Spleen (tissue), 11 donors: Measurements from ENCODE around the gene NRSN2. TPM values are rescaled to one million over a fixed set of nuclear protein-coding genes. Genes with fewer than 3 reads are reported as not detected.
A peak's percentile ranks its signal among the peaks of the same experiment; 100 is the strongest.

ENCODE experiments used
- DNase-seq: peaks from one replicate; pipeline ENCODE4 v3.0.0-alpha.2; 2020
- H3K27ac ChIP-seq, 8 donors: fragments of 200-600 bp; sonication (generic) in 7 of 8; 1 replicate in 4 of 8; 2 replicates in 4 of 8; pipeline versions ENCODE4 v1.5.0 to v1.8.0; 2016 to 2021; ENCODE audit warnings: inconsistent platforms in 4 of 8, mild to moderate bottlenecking in 4 of 8, moderate library complexity in 1 of 8
- H3K27me3 ChIP-seq, 7 donors: fragments of 200-600 bp; sonication (generic) in 6 of 7; replicated peaks in 1 of 7; 1 replicate in 4 of 7; 2 replicates in 3 of 7; pipeline versions ENCODE4 v1.5.0 to v1.8.0; 2016 to 2021; ENCODE audit warnings: inconsistent platforms in 3 of 7, mild to moderate bottlenecking in 1 of 7
- H3K36me3 ChIP-seq, 6 donors: fragments of 200-600 bp; sonication (generic) in 5 of 6; 1 replicate in 4 of 6; 2 replicates in 2 of 6; pipeline versions ENCODE4 v1.5.0 to v1.8.0; 2016 to 2021; ENCODE audit warnings: inconsistent platforms in 2 of 6
- H3K4me1 ChIP-seq, 6 donors: fragments of 200-600 bp; sonication (generic) in 5 of 6; 1 replicate in 3 of 6; 2 replicates in 3 of 6; pipeline versions ENCODE4 v1.5.0 to v1.8.0; 2016 to 2021; ENCODE audit warnings: inconsistent platforms in 3 of 6
- H3K4me3 ChIP-seq, 8 donors: fragments of 200-600 bp; sonication (generic) in 7 of 8; 1 replicate in 4 of 8; 2 replicates in 4 of 8; pipeline versions ENCODE4 v1.5.0 to v1.8.0; 2016 to 2021; ENCODE audit warnings: inconsistent platforms in 4 of 8, mild to moderate bottlenecking in 4 of 8, moderate library complexity in 2 of 8
- H3K9me3 ChIP-seq, 8 donors: fragments of 200-600 bp; sonication (generic) in 7 of 8; 1 replicate in 4 of 8; 2 replicates in 4 of 8; pipeline versions ENCODE4 v1.5.0 to v1.8.0; 2016 to 2021; ENCODE audit warnings: inconsistent platforms in 4 of 8
- CTCF ChIP-seq, 11 experiments: fragments of 200-600 bp in 7 of 11; fragments of 450-650 bp in 4 of 11; sonication (generic) in 4 of 11; IDR thresholded peaks in 8 of 11; conservative IDR thresholded peaks in 3 of 11; 1 replicate in 7 of 11; 2 replicates in 4 of 11; pipeline versions ENCODE4 v1.4.0 to v1.8.0; 2016 to 2021; ENCODE audit warnings: antibody characterized with exemption in 11 of 11, inconsistent platforms in 4 of 11, mild to moderate bottlenecking in 1 of 11
- POLR2A ChIP-seq, 3 donors: fragments of 450-650 bp; IDR thresholded peaks; one replicate each; pipeline ENCODE4 v1.5.1; 2017; ENCODE audit warnings: antibody characterized with exemption in 3 of 3, mild to moderate bottlenecking in 1 of 3
- POLR2AphosphoS5 ChIP-seq, 3 donors: sonication (generic); formaldehyde crosslinking; IDR thresholded peaks; one replicate each; pipeline ENCODE4 v1.5.1; 2017; ENCODE audit warnings: antibody characterized with exemption in 3 of 3
- WGBS, 5 donors: extraction: QIAGEN DNeasy Blood & Tissue Kit in 3 of 5; methylation state at CpG; one replicate each; pipeline versions ENCODE4 v1.1.5 to v1.1.7; 2013 to 2018; 5-methylcytosine and 5-hydroxymethylcytosine counted together
- intact Hi-C: fragments of 100-400 bp; cut with DNase I; formaldehyde crosslinking; loops from one replicate; pipeline ENCODE4 v1.15.0; 2023; ENCODE audit warnings: low total_unique reads
- polyA plus RNA-seq, 3 donors: library from polyadenylated mRNA; stranded (reverse); fragments of 200-250 nt; gene quantifications; one replicate each; pipeline ENCODE4 v1.2.1, GENCODE V29; 2013
- total RNA-seq, 7 donors: library from RNA; depleted of rRNA in 3 of 7; stranded (reverse); fragments of >200 nt in 3 of 7; fragmentation: NEBNext Ultra II Directional in 4 of 7; extraction: Animal tissue kit (Norgen Biotek cat#: 25700) in 4 of 7; gene quantifications; one replicate each; pipeline versions ENCODE4 v1.1.0 to v1.2.1, GENCODE V29; 2016 to 2021
- donor health status: healthy with polysubstance abuse.
- donor health status: DM: no; HTN: no; CAD: no; lungs with moderate emphysema.
- donor health status: DM: no; HTN: no; CAD: no.
- donor health status: Bipolar disorder and iron deficiency.
- donor health status: healthy.
- donor health status: DM: no; HTN: no; CAD: no.
- donor health status: DM: yes; HTN: yes; CAD: no.

NRSN2 gene
- total and polyA plus RNA-seq, 10 donors = 10.5 to 26.3 (median 16.8) TPM

GRCh38 chr20:399182-399707, 52.3 kb downstream of the NRSN2 start:
- intact Hi-C loops = no loop called here
- H3K27ac ChIP-seq = no peak overlapping the region
- H3K4me3 ChIP-seq = no peak overlapping the region
- 83 to 99% (median 96%) methylated on average over 9 of the region's 9 CpGs for WGBS, 5 donors
- peaks cover 0 to 12% (median 0%) of the 10 kb centered on the region in 6 donors for H3K4me1 ChIP-seq
- H3K9me3 ChIP-seq = no peaks in the 10 kb centered on the region
- H3K27me3 ChIP-seq = no peaks in the 10 kb centered on the region
- peaks cover 6 to 46% (median 36%) of the 10 kb centered on the region in 6 donors for H3K36me3 ChIP-seq
- DNase-seq = no peak
- no peak for TF ChIP-seq POLR2A (IDR thresholded peaks at IDR 0.05)
- TF ChIP-seq CTCF (IDR thresholded peaks at IDR 0.05 in 8 of 11, conservative IDR thresholded peaks at IDR 0.05 in 3 of 11) = no peak
- TF ChIP-seq POLR2AphosphoS5 (IDR thresholded peaks at IDR 0.05) = no peak

GRCh38 chr20:400128-400453, 53.2 kb downstream of the NRSN2 start:
- Histone ChIP-seq H3K36me3 (peaks cover 6 to 37% (median 30%) of the 10 kb centered on the region in 6 donors), H3K27ac (no peak overlapping the region), H3K4me1 (peaks cover 0 to 12% (median 0%) of the 10 kb centered on the region in 6 donors), H3K27me3 (no peaks in the 10 kb centered on the region), H3K4me3 (no peak overlapping the region), H3K9me3 (no peaks in the 10 kb centered on the region)
- no peak for DNase-seq
- intact Hi-C loops = no loop called here
- 53 to 73% (median 69%) methylated on average over 2 of the region's 2 CpGs for WGBS, 5 donors
- TF ChIP-seq POLR2A (IDR thresholded peaks at IDR 0.05) = no peak
- TF ChIP-seq POLR2AphosphoS5 (IDR thresholded peaks at IDR 0.05) = no peak
- TF ChIP-seq CTCF (IDR thresholded peaks at IDR 0.05 in 8 of 11, conservative IDR thresholded peaks at IDR 0.05 in 3 of 11) = no peak

- peaks cover 0 to 12% (median 0%) of the 10 kb centered on the region in 6 donors for H3K4me1 ChIP-seq
- intact Hi-C loops = no loop called here
- peak; percentile 17 for DNase-seq
- TF ChIP-seq POLR2A (IDR thresholded peaks at IDR 0.05) = no peak
- no peak for TF ChIP-seq POLR2AphosphoS5 (IDR thresholded peaks at IDR 0.05)
- no peak for TF ChIP-seq CTCF (IDR thresholded peaks at IDR 0.05 in 8 of 11, conservative IDR thresholded peaks at IDR 0.05 in 3 of 11)
- no peaks in the 10 kb centered on the region for H3K9me3 ChIP-seq
- H3K27ac ChIP-seq = no peak overlapping the region
- peaks cover 6 to 32% (median 25%) of the 10 kb centered on the region in 6 donors for H3K36me3 ChIP-seq
- WGBS, 5 donors = 65 to 85% (median 77%) methylated on average over 5 of the region's 5 CpGs
- H3K27me3 ChIP-seq = no peaks in the 10 kb centered on the region
- H3K4me3 ChIP-seq = no peak overlapping the region
Observed at GRCh38 chr20:400454-401275, 53.8 kb downstream of the NRSN2 start.
